Sigmoid colon (tissue), 7 donors: ENCODE results near the gene LRRC2. TPM values are rescaled to one million over a fixed set of nuclear protein-coding genes. Genes with fewer than 3 reads are reported as not detected.

Experiments
- DNase-seq: peaks from one replicate; pipeline ENCODE4 v3.0.0-alpha.2; 2019
- H3K27ac ChIP-seq, 4 donors: fragments of 200-600 bp; sonication (generic); one replicate each; pipeline ENCODE4 v1.5.1; 2016 to 2019; ENCODE audit warnings: mild to moderate bottlenecking in 1 of 4
- H3K27me3 ChIP-seq, 3 donors: fragments of 200-600 bp; sonication (generic); one replicate each; pipeline ENCODE4 v1.5.1; 2019; ENCODE audit warnings: mild to moderate bottlenecking in 1 of 3
- H3K36me3 ChIP-seq, 4 donors: fragments of 200-600 bp; sonication (generic); one replicate each; pipeline ENCODE4 v1.5.1; 2016 to 2019
- H3K4me1 ChIP-seq, 4 donors: fragments of 200-600 bp; sonication (generic); one replicate each; pipeline ENCODE4 v1.5.1; 2017 to 2019
- H3K4me3 ChIP-seq, 4 donors: fragments of 200-600 bp; sonication (generic); one replicate each; pipeline ENCODE4 v1.5.1; 2017 to 2019; ENCODE audit warnings: mild to moderate bottlenecking in 2 of 4, moderate library complexity in 1 of 4
- H3K9me3 ChIP-seq, 4 donors: fragments of 200-600 bp in 3 of 4; sonication (generic) in 3 of 4; one replicate each; pipeline versions ENCODE4 v1.5.1 to v1.6.1; 2013 to 2019
- EP300 ChIP-seq, 4 donors: sonication (generic); formaldehyde crosslinking; IDR thresholded peaks; one replicate each; pipeline ENCODE4 v1.6.1; 2017; ENCODE audit warnings: antibody characterized with exemption in 4 of 4
- POLR2A ChIP-seq, 2 donors: fragments of 450-650 bp; IDR thresholded peaks; one replicate each; pipeline ENCODE4 v1.6.1; 2016; ENCODE audit warnings: antibody characterized with exemption in 2 of 2, mild to moderate bottlenecking in 2 of 2, moderate library complexity in 2 of 2
- POLR2AphosphoS5 ChIP-seq, 4 donors: sonication (generic); formaldehyde crosslinking; IDR thresholded peaks; one replicate each; pipeline ENCODE4 v1.6.1; 2017; ENCODE audit warnings: antibody characterized with exemption in 4 of 4
- WGBS, 2 donors: extraction: QIAGEN DNeasy Blood & Tissue Kit; methylation state at CpG; one replicate each; pipeline ENCODE4 v1.1.7; 2013; 5-methylcytosine and 5-hydroxymethylcytosine counted together
- intact Hi-C: fragments of 100-400 bp; cut with DNase I; formaldehyde crosslinking; loops from one replicate; pipeline ENCODE4 v1.15.1; 2023
- polyA plus RNA-seq, 3 donors: library from polyadenylated mRNA; stranded (reverse); fragments of 200-250 nt; gene quantifications; one replicate each; pipeline ENCODE4 v1.2.3, GENCODE V29; 2013
- total RNA-seq, 4 donors: library from RNA; depleted of rRNA; stranded (reverse); fragments of >200 nt; gene quantifications; one replicate each; pipeline ENCODE4 v1.1.0, GENCODE V29; 2016
- TF ChIP-seq, protein P1 (sequence below), 4 experiments: fragments of 450-650 bp in 3 of 4; fragments of 200-600 bp in 1 of 4; IDR thresholded peaks; one replicate each; pipeline ENCODE4 v1.5.1; 2016 to 2019; ENCODE audit warnings: antibody characterized with exemption in 4 of 4, mild to moderate bottlenecking in 3 of 4, moderate library complexity in 2 of 4
- donor health status: healthy with polysubstance abuse.
- donor health status: Bipolar disorder and iron deficiency.
- donor health status: healthy.

LRRC2 gene
- total and polyA plus RNA-seq, 7 donors = 0.46 to 11.1 (median 3.6) TPM

DNA sequence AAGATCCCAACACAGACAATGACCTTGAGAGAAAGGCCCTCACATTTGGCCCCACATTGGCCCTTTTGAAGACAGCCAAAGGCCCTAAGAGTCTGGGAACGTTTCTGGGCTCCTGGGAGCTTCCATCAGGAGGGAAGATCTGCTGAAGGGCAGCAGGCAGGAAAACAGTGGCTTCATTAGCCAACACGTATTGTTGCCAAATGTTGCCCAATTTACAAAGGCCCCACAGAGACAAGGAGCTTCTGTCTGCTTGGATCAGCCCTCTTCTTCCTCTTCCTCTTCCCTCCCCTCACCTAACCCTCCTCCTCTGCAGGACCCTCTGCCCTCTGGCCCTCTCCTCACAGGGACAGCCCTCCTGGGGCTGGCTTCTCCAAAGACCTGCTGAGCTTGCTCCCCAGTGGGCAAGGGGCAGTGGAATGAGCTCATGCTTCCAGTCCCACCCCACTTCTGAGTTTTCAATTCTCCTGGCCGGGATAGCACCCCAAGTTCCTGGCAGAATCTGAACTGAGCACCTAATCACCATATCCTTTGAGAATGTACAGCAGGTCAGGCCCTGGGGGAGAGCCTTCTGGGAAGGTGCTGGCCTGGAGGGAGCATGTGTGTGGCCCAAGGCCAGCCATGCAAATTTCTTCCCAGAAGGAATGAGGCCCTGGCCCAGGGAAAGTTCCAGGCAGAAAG, 96.3 kb downstream of the LRRC2 start:
- H3K4me3 ChIP-seq = no peak overlapping the region
- H3K9me3 ChIP-seq = no peaks in the 10 kb centered on the region
- H3K27me3 ChIP-seq = peaks cover 0 to 5% (median under 1%) of the 10 kb centered on the region in 3 donors
- H3K27ac ChIP-seq = no peak overlapping the region
- H3K36me3 ChIP-seq = no peaks in the 10 kb centered on the region
- no peaks in the 10 kb centered on the region for H3K4me1 ChIP-seq
- DNase-seq = no peak
- TF ChIP-seq, protein P1, sequence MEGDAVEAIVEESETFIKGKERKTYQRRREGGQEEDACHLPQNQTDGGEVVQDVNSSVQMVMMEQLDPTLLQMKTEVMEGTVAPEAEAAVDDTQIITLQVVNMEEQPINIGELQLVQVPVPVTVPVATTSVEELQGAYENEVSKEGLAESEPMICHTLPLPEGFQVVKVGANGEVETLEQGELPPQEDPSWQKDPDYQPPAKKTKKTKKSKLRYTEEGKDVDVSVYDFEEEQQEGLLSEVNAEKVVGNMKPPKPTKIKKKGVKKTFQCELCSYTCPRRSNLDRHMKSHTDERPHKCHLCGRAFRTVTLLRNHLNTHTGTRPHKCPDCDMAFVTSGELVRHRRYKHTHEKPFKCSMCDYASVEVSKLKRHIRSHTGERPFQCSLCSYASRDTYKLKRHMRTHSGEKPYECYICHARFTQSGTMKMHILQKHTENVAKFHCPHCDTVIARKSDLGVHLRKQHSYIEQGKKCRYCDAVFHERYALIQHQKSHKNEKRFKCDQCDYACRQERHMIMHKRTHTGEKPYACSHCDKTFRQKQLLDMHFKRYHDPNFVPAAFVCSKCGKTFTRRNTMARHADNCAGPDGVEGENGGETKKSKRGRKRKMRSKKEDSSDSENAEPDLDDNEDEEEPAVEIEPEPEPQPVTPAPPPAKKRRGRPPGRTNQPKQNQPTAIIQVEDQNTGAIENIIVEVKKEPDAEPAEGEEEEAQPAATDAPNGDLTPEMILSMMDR (IDR thresholded peaks at IDR 0.05) = no peak
- TF ChIP-seq POLR2AphosphoS5 (IDR thresholded peaks at IDR 0.05) (no peak), POLR2A (IDR thresholded peaks at IDR 0.05) (no peak), EP300 (IDR thresholded peaks at IDR 0.05) (no peak)
- WGBS, 2 donors = 74% methylated on average over 3 of the region's 3 CpGs
- intact Hi-C loops = no loop called here

GRCh38 chr3:46468753-46469600, 97.1 kb downstream of the LRRC2 start:
- WGBS, 2 donors = 85 to 90% methylated on average over 6 of the region's 6 CpGs
- Histone ChIP-seq H3K4me3 (no peak overlapping the region), H3K4me1 (no peaks in the 10 kb centered on the region), H3K27me3 (peaks cover 5 to 14% (median 8%) of the 10 kb centered on the region in 3 donors), H3K36me3 (no peaks in the 10 kb centered on the region), H3K9me3 (no peaks in the 10 kb centered on the region), H3K27ac (no peak overlapping the region)
- TF ChIP-seq POLR2A (IDR thresholded peaks at IDR 0.05) (no peak), EP300 (IDR thresholded peaks at IDR 0.05) (no peak), POLR2AphosphoS5 (IDR thresholded peaks at IDR 0.05) (no peak)
- TF ChIP-seq, protein P1 (IDR thresholded peaks at IDR 0.05) = no peak
- intact Hi-C loops = no loop called here
- no peak for DNase-seq

DNA sequence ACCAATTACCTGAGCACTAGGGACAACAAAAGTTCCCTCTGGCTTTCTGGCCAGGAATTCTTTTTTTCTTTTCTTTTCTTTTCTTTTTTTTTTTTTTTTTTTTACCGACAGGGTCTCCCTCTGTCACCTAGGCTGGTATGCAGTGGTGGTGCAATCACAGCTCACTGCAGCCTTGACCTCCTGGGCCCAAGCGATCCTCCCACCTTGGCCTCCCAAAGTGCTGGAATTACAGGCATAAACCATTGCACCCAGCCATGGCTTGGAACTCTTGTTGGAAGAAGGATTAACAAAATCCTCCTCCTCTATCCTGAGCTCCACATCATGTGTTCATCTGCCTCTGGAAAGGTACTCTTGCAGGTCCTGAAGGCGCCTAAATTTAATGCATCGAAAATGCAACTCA, 98.5 kb downstream of the LRRC2 start:
- 93 to 94% methylated on average over 4 of the region's 4 CpGs for WGBS, 2 donors
- peaks cover 5 to 28% (median 22%) of the 10 kb centered on the region in 3 donors for H3K27me3 ChIP-seq
- no peak overlapping the region for H3K27ac ChIP-seq
- H3K4me1 ChIP-seq = no peaks in the 10 kb centered on the region
- H3K36me3 ChIP-seq = no peaks in the 10 kb centered on the region
- no peaks in the 10 kb centered on the region for H3K9me3 ChIP-seq
- H3K4me3 ChIP-seq = no peak overlapping the region
- intact Hi-C loops = no loop called here
- DNase-seq = no peak
- TF ChIP-seq, protein P1 (IDR thresholded peaks at IDR 0.05) = no peak
- TF ChIP-seq POLR2A (IDR thresholded peaks at IDR 0.05) (no peak), POLR2AphosphoS5 (IDR thresholded peaks at IDR 0.05) (no peak), EP300 (IDR thresholded peaks at IDR 0.05) (no peak)

DNA sequence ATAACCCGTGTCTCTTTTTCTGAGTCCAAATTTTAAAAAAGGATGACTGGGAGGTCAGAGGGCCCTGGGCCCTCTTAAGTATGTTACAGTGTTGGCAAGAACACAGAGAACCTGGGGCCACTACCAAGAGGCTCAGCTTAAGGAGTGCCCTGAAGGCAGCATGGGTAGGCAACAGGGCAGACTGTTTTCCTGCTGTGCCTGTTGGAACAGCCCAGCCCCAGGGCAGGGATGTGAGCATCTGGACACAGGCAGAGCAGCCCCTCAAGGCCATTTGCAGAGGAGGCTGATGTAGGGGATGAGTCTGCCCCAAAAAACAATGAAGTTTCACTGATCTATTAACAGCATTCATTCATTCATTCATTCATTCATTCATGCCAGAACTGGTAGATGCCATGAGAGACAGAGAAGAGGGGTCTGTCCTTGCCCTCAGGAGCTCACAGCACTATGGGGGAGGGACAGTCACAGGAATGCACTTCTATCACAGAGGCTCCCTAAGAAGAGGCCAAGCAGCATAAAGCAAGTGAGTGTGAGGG, 99.2 kb downstream of the LRRC2 start:
- 89 to 91% methylated on average over 1 of the region's 1 CpG for WGBS, 2 donors
- Histone ChIP-seq H3K9me3 (no peaks in the 10 kb centered on the region), H3K4me1 (no peaks in the 10 kb centered on the region), H3K27ac (no peak overlapping the region), H3K4me3 (no peak overlapping the region), H3K36me3 (no peaks in the 10 kb centered on the region), H3K27me3 (peaks cover 5 to 32% (median 25%) of the 10 kb centered on the region in 3 donors)
- TF ChIP-seq POLR2AphosphoS5 (IDR thresholded peaks at IDR 0.05) (no peak), EP300 (IDR thresholded peaks at IDR 0.05) (no peak), POLR2A (IDR thresholded peaks at IDR 0.05) (no peak)
- TF ChIP-seq, protein P1 (IDR thresholded peaks at IDR 0.05) = no peak
- no peak for DNase-seq
- intact Hi-C loops = no loop called here
